HCT116 (cell line): ENCODE data around the gene HOXB7.

Source experiments
- ELF1 ChIP-seq: IDR thresholded peaks from 2 replicates; pipeline ENCODE4 v1.6.1; 2012; ENCODE audit warnings: low read depth, borderline replicate concordance
- POLR2A ChIP-seq: IDR thresholded peaks from 2 replicates; pipeline ENCODE4 v1.7.0; 2011; ENCODE audit warnings: borderline replicate concordance; ENCODE audit not compliant: insufficient read depth, insufficient read length; ENCODE audit errors: extremely low read depth

GRCh38 chr17:48641541-48642058 is 30.8 kb upstream of the HOXB7 start:
- TF ChIP-seq ELF1 (no peak), POLR2A (no peak)
